GM18858 (cell line): ENCODE measurements around the gene EPC2.
A peak's percentile ranks its signal among the peaks of the same experiment; 100 is the strongest.
"Not testable (repeated sequence)": the region's sequence is repeated elsewhere in the genome, so short reads cannot be mapped to it uniquely, and the experiment has no call there.

Experiments
- ATAC-seq: cut with Tn5 transposase; IDR thresholded peaks from one replicate; pipeline ENCODE4 v1.9.1; 2021; ENCODE audit not compliant: unreplicated experiment

The EPC2 gene

GRCh38 chr2:148719941-148720436 lies 75.4 kb downstream of the EPC2 start:
- ATAC-seq, result no peak

DNA sequence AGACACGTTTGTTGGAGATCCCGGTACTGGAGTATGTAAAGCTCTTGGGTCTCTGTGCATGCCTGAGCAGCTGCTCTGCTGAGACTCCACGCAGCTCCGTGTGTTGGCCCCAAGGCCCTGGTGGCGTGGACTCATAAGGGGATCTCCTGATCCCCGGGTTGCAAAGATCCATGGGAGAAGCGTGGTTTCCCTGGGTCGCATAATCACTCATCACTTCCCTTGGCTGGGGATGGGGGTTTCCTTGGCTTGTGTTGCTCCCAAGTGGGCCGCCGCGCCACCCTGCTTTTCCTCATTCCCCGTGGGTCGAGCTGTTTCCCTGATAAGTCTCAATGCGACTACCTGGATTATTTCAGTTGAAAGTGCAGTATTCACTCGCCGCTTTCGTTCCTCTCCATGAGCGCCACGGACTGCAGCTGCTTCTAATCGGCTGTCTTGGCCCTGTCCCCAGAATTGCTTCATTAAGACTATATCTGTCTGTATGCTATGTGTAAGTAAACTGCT lies 76.0 kb downstream of the EPC2 start:
- ATAC-seq, result no peak

DNA sequence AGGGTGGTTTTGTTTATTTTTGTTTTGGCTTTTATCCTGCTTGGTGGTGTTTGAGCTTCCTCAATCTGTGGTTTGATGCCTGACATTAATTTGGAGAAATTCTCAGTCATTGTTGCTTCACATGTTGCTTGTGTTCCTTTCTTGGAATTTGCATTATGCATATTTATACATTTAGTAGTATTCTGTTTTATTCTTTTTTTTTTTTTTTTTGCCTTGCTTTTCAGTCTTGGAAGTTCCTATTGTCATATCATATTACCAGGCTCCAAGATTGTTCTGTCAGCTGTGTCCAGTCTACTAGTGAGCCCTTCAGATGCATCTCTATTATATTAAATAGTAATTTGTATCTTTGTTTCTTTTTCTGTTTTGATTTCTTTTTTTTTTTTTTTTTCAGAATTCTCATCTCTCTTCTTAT lies 77.0 kb downstream of the EPC2 start:
- ATAC-seq, result no peak

DNA sequence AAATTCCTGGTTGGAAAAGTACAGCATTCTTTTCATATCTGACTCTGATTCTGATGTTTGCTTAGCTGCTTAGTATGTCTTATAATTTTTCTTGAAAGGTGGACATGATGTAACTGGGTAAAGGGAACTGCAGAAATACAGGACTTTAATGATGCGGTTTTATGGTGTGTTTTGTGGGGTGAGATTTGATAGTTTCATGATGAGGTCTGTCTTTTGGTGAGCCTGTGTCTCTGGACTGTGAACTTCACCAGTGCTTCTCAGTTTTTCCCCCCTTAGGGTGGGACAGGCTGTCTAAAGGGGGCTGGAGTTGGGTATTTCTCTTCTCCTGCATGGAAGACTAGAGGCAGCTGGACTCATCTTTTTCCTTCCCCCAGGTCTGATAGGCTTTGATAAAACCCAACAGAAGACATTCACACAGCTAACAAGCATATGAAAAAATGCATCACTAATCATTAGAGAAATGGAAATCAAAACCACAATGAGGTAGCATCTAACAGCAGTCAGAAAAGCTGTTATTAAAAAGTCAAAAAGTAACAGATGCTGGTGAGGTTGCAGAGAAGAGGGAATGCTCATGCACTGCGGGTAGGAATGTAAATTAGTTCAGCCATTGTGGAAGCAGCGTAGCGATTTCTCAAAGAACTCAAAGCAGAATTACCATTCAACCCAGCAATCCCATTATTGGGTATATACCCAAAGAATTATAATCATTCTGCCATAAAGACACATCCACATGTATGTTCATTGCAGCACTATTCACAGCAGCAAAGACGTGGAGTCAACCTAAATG lies 77.6 kb downstream of the EPC2 start:
- no peak for ATAC-seq

DNA sequence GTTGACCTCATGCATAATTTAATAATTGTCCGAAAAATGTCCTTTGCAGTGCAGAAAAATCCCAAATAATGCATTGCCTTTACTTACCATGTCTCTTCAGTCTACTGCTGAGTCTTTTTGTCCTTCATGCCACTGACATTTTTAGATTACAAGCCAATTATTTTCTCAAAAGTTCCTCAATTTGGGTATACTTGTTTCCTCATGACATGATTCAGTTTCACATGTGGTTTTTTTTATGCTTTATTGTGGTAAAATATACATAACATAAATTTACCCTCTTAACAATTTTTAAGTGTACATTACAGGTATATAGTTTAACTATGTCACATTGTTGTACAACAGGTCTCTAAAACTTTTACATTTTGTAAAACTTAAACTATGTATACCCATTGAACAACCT lies 81.0 kb downstream of the EPC2 start:
- no peak for ATAC-seq

- ATAC-seq, result peak; percentile 64
Measured at GRCh38 chr2:148726228-148726627, 81.7 kb downstream of the EPC2 start.

GRCh38 chr2:148730085-148730484 lies 85.5 kb downstream of the EPC2 start:
- no peak for ATAC-seq

DNA sequence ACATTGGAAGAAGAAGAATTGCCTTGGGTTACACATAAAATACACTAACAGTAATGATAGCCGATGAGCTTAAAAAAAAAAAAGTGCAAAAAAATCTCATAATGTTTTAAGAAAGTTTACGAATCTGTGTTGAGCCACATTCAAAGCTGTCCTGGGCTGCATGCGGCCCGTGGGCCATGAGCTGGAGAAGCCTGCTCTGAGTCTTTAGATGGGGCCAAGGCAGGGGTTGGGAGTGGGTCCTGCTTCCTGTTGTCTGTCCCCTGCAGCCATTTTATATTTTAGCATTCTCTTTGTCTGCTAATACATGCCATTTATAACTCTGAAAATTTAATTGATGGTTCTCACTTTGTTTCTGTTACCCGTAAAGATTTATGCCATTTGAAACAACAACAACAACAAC lies 93.2 kb downstream of the EPC2 start:
- ATAC-seq, result no peak

DNA sequence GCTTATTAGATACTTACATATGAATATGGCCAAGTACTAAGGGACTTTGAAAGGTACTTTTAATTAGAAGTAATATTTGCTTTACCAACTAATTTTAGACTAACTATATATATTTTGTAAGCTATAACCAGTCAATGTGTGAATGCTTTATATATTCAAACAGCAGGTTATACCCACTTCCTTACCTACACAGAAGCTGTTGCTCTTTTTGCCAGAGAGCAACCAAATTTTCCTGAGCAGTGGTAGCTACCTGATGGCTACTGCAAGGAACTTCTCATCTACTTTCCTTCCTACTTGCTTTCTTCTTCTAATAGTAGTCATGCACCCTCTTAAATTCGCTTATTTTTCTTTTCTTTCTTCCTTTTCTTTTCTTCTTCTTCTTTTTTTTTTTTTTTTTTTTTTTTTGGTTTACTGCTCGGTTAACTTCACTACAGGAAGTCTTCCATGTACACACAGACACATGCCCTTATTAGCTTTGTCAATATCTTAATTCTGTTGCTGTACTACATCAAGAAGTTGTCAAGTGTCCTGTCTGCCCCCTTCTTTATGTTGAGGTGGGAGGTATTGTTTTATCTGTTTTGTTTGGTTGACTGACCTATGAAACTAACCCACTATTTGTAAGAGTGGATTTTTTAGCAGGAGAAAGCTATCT lies 95.0 kb downstream of the EPC2 start:
- ATAC-seq, result no peak

GRCh38 chr2:148742373-148742772 lies 97.8 kb downstream of the EPC2 start:
- ATAC-seq, result no peak

DNA sequence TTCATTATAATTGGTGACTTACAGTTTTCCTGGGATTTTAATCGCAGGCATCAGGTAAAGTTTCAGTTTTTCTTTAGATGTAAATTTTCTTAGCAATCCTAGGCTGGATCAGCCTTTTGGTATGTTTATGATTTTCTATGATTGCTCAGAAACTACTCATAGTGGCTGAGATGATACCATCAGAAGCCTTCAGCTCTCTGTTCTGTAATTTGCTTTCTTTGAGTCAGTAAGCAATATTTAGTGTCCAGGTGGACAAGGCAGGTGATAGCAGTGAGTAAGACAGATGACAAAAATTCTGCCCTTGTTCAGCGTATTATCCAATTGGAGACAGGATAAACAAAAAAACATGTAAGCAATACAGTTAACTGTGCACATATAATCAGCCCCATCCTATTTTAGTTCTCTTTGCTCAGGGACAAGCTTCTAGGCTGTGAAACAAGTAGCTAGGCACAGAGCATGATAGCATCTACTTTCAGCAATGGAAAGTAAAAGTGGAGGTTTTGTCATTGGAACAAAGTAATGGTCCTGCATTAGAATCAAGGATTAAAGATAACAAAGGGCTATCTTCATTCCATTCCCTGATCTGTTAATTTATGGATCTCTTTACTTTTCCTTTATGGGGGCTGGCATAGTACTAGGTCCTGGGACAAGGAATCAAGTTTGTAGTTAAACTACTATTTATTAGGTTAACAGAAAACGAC lies 100.8 kb downstream of the EPC2 start:
- ATAC-seq, result no peak

DNA sequence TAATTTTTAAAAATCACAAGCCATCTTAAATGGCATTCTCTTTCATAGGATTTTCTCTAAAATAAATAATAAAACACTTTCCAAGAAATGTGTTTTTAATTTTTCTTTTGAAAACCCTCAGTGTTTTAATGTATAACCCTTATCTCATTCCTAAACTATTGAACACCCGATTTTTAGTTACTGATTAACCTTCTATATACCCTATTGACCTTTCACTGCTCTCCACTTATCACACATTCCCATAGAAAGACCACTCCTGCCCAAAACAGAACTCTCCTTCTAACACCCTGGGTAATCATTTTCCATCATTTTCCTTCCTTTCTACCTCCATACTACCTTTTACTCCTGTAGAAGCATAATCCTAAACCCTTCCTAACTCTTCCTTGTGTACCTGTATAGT lies 102.4 kb downstream of the EPC2 start:
- no peak for ATAC-seq

GRCh38 chr2:148751907-148752306 lies 107.4 kb downstream of the EPC2 start:
- no peak for ATAC-seq

GRCh38 chr2:148752977-148753376 lies 108.4 kb downstream of the EPC2 start:
- ATAC-seq, result no peak

- no peak for ATAC-seq
Measured at GRCh38 chr2:148754864-148755263, 110.3 kb downstream of the EPC2 start.

- no peak for ATAC-seq
Measured at GRCh38 chr2:148756292-148756975, 111.9 kb downstream of the EPC2 start.

DNA sequence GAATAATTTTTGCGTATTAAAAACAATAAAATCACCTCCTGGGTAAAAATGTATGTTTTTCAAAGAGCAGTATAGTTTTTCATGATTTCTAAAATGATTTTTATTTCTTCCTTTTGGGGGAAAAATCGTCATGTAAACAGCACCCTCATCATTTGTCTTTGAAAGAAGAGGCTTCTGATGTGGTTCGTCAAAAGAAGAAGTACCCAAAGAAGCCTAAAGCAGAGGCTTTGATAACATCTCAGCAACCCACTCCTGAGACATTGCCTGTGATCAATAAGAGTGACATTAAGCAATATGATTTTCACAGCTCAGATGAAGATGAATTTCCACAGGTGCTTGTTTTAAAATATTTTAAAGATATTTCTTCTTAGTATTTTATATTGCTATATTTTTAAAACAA lies 120.3 kb downstream of the EPC2 start:
- no peak for ATAC-seq

DNA sequence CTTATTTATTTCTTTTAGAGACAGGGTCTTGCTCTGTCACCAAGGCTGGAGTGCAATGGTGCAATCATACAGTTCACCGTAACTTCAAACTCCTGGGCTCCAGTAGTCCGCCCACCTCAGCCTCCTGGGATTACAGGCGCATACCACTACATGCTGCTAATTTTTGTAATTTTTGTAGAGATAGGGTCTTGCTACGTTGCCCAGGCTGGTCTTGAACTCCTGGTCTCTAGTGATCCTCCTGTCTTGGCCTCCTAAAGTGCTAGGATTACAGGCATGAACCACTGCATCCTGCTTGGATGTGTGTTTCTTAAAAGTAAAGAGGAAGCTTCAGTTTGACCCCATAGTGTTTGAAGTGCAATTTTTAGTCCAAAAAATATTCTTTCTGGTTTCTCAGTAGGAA lies 125.5 kb downstream of the EPC2 start:
- ATAC-seq, result no peak

DNA sequence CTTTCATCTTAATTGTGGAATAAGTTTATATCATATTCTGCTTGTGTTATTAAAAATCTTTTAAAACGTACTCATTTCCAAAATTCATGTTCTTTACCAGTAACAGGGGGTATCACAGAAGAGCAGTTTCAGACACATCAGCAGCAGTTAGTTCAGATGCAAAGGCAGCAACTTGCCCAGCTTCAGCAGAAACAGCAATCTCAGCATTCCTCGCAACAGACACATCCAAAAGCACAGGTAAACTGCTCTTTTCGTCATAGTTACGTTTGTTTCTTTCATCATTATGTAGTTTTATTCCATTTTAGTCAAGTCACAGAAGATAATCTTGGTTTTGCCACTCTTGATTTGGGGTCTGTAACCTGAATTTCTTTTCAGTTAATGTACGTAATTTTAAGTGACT lies 137.0 kb downstream of the EPC2 start:
- ATAC-seq, result no peak

DNA sequence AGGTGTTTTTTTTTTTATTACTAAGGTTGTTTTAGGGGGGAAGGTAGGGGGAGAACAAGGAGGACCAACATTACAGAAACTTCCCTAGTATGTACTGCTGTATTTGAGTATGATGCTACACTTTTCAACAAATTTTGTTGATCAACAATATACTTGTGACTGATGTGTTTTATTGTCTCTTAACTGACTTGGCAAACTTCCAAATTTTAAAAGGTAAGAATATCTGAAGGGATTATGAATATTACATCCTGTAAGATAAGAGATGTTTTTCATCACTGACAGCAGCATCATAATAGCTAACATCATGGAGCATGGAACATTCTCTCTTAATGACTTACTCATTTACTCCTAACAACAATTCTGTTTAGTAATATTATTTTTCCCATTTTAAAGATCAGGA lies 144.5 kb downstream of the EPC2 start:
- no peak for ATAC-seq

DNA sequence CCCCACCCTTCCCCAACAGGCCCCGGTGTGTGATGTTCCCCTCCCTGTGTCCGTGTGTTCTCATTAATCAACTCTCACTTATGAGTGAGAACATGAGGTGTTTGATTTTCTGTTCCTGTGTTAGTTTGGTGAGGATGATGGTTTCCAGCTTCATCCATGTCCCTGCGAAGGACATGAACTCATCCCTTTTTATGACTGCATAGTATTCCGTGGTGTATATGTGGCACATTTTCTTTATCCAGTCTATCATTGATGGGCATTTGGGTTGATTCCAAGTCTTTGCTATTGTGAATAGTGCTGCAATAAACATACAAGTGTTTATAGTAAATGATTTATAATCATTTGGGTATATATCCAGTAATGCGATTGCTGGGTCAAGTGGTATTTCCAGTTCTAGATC lies 145.6 kb downstream of the EPC2 start:
- ATAC-seq, result not testable (repeated sequence)
